Epithelial cell of proximal tubule (primary cell): ENCODE results near the gene PPM1E. TPM values are rescaled to one million over a fixed set of nuclear protein-coding genes. Genes with fewer than 3 reads are reported as not detected.

Experiments
- DNase-seq: peaks from one replicate; pipeline ENCODE4 v3.0.0-alpha.2; 2011; ENCODE audit warnings: low read depth
- H3K4me3 ChIP-seq: 2 replicates; pipeline ENCODE4 v1.5.1; 2011; ENCODE audit warnings: low read depth, mild to moderate bottlenecking, low read length
- CTCF ChIP-seq: conservative IDR thresholded peaks from 2 replicates; pipeline ENCODE4 v1.5.1; 2012; ENCODE audit warnings: low read depth, mild to moderate bottlenecking, low read length
- total RNA-seq: library from RNA; depleted of rRNA; stranded (reverse); fragments of >200 nt; gene quantifications from 2 replicates; pipeline ENCODE4 v1.2.3, GENCODE V29; 2015

Gene PPM1E
- total RNA-seq, 1 donor from 2014 or later = 1.7 TPM

DNA sequence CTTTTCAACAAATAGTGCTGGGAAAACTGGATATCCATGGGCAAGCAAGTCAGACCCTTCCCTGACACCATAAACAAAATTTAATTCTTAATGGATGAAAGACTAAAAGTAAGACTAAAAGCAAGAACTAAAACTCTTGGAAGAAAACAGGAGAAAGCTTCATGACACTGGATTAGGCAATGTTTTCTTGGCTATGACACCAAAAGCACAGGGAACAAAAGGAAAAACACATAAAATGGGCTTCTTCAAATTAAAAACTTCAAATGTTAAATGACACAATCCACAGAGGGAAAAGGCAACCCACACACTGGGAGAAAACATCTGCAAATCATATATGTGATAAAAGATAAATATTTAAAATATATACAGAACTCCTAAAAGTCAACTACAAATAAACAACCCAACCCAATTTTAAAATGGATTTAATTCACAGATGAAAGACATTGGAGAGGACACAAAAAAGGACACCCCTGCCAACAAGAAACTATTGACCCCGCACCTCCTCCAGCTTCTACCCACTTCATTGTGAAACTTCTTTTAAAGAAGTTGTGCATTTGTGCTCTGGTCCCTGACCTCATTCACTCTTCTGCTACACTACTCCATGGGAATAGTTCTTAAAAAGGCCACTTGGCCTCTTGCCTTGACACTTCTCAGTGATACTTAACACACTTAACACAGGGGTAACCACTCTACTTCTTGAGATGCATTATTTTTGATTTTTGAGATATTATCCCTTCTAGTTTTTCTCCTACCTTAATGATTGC, 270.7 kb downstream of the PPM1E start:
- no peak for TF ChIP-seq CTCF
- no peak overlapping the region for H3K4me3 ChIP-seq
- DNase-seq = no peak

- TF ChIP-seq CTCF = no peak
- H3K4me3 ChIP-seq = no peak overlapping the region
- no peak for DNase-seq
Observed at GRCh38 chr17:59027750-59028149, 272.1 kb downstream of the PPM1E start.

- TF ChIP-seq CTCF = no peak
- no peak overlapping the region for H3K4me3 ChIP-seq
- no peak for DNase-seq
Observed at GRCh38 chr17:59028328-59028727, 272.7 kb downstream of the PPM1E start.

GRCh38 chr17:59030811-59031210, 275.2 kb downstream of the PPM1E start:
- no peak for DNase-seq
- TF ChIP-seq CTCF = no peak
- H3K4me3 ChIP-seq = no peak overlapping the region

Other genes starting within 250 kb of the PPM1E start
- gene MTMR4, start 241.2 kb upstream of the PPM1E start, total RNA-seq = 49.9 and 73.1 TPM in 2 replicates
- gene TEX14, start 63.8 kb upstream of the PPM1E start, total RNA-seq = 0.06 TPM in 1 of 2 replicates, not detected in the other
- 63.4 and 73.6 TPM in 2 replicates for gene RAD51C, start 63.3 kb upstream of the PPM1E start, total RNA-seq